ENCODE data around the gene PHF13. TPM values are rescaled to one million over a fixed set of nuclear protein-coding genes. Genes with fewer than 3 reads are reported as not detected.

PHF13 gene
- total RNA-seq, 1 donor from 2014 or later = 18.8 TPM

DNA sequence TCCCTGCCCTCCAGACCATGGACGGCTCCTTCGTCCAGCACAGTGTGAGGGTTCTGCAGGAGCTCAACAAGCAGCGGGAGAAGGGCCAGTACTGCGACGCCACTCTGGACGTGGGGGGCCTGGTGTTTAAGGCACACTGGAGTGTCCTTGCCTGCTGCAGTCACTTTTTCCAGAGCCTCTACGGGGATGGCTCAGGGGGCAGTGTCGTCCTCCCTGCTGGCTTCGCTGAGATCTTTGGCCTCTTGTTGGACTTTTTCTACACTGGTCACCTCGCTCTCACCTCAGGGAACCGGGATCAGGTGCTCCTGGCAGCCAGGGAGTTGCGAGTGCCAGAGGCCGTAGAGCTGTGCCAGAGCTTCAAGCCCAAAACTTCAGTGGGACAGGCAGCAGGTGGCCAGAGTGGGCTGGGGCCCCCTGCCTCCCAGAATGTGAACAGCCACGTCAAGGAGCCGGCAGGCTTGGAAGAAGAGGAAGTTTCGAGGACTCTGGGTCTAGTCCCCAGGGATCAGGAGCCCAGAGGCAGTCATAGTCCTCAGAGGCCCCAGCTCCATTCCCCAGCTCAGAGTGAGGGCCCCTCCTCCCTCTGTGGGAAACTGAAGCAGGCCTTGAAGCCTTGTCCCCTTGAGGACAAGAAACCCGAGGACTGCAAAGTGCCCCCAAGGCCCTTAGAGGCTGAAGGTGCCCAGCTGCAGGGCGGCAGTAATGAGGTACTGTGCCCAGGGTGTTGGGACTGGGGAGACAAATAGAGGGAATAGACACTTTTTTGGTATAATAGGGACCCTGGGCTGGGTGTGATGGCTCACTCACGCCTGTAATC, 32.7 kb upstream of the PHF13 start:
- DNase-seq (ENCODE audit: low spot score) = no peak
- H3K9me3 Mint-ChIP-seq = no peaks in the 10 kb centered on the region
- peaks cover 8% of the 10 kb centered on the region for H3K36me3 Mint-ChIP-seq (ENCODE audit: low read depth)
- no peaks in the 10 kb centered on the region for H3K27me3 Mint-ChIP-seq (ENCODE audit: insufficient read depth)
- H3K27ac Mint-ChIP-seq = peak overlapping the region; percentile 91
- intact Hi-C loops (cut with micrococcal nuclease) = no loop called here
- peak overlapping the region; percentile 95 for H3K4me3 Mint-ChIP-seq
- peaks cover 42% of the 10 kb centered on the region for H3K4me1 Mint-ChIP-seq (ENCODE audit: low read depth)

- H3K27me3 Mint-ChIP-seq (ENCODE audit: insufficient read depth) = no peaks in the 10 kb centered on the region
- DNase-seq (ENCODE audit: low spot score) = no peak
- H3K4me3 Mint-ChIP-seq = peak overlapping the region; percentile 95
- H3K36me3 Mint-ChIP-seq (ENCODE audit: low read depth) = peaks cover 8% of the 10 kb centered on the region
- H3K9me3 Mint-ChIP-seq = no peaks in the 10 kb centered on the region
- H3K27ac Mint-ChIP-seq = no peak overlapping the region
- H3K4me1 Mint-ChIP-seq (ENCODE audit: low read depth) = peaks cover 42% of the 10 kb centered on the region
- intact Hi-C loops (cut with micrococcal nuclease) = no loop called here
These were observed 31.8 kb upstream of the PHF13 start for GRCh38 chr1:6581561-6582305.

GRCh38 chr1:6582370-6582769, 31.2 kb upstream of the PHF13 start:
- Mint-ChIP-seq H3K27ac (peak overlapping the region; percentile 63), H3K9me3 (no peaks in the 10 kb centered on the region), H3K27me3 (ENCODE audit: insufficient read depth) (no peaks in the 10 kb centered on the region), H3K4me1 (ENCODE audit: low read depth) (peaks cover 42% of the 10 kb centered on the region), H3K36me3 (ENCODE audit: low read depth) (peaks cover 8% of the 10 kb centered on the region), H3K4me3 (peak overlapping the region; percentile 95)
- intact Hi-C loops (cut with micrococcal nuclease) = no loop called here
- no peak for DNase-seq (ENCODE audit: low spot score)

DNA sequence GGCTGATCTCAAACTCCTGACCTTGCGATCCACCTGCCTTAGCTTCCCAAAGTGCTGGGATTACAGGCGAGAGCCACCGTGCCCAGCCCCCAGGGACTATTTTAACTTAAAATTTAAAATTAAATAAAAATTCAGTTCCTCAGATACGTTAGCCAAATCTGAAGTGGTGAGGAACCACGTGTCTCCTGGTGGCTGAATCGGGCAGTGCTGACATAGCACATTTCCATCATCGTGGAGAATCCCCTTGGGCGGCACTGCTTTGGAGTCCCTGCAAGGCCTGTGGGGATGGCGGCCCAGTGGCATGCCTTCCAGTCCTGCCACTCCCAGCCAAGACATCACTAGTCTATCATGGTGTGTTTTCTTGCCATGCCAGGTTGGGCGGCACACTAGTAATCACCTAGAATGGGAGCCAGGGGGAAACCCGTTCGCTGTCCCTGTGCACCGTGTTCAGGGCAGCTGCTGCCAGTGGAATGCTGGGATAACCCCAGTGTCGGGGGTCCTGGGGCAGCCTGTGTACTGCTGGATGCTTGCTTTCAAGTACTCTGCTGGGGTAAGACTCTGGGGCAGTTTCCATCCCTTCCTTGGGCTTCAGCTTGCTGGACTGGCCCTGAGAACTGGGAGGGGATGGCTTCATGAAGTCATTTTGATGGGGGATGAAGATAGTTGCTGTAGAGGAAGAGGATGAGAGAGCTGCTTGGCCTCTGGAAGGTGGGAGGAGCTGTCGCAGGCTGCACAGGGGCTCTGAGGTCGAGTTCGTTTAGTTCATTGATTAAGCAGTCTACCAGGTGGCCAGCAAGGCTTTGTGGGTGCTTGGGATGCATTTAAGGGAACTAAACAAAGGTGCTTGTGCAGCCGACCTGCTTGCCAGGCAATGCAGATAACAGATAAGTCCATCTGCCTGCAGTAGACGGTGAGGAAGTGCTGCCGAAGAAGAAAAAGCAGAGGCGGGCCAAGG, 29.1 kb upstream of the PHF13 start:
- peaks cover 36% of the 10 kb centered on the region for H3K4me1 Mint-ChIP-seq (ENCODE audit: low read depth)
- DNase-seq (ENCODE audit: low spot score) = no peak
- no peak overlapping the region for H3K4me3 Mint-ChIP-seq
- peak overlapping the region; percentile 43 for H3K27ac Mint-ChIP-seq
- H3K36me3 Mint-ChIP-seq (ENCODE audit: low read depth) = peaks cover 8% of the 10 kb centered on the region
- H3K9me3 Mint-ChIP-seq = no peaks in the 10 kb centered on the region
- intact Hi-C loops (cut with micrococcal nuclease) = no loop called here
- H3K27me3 Mint-ChIP-seq (ENCODE audit: insufficient read depth) = no peaks in the 10 kb centered on the region

DNA sequence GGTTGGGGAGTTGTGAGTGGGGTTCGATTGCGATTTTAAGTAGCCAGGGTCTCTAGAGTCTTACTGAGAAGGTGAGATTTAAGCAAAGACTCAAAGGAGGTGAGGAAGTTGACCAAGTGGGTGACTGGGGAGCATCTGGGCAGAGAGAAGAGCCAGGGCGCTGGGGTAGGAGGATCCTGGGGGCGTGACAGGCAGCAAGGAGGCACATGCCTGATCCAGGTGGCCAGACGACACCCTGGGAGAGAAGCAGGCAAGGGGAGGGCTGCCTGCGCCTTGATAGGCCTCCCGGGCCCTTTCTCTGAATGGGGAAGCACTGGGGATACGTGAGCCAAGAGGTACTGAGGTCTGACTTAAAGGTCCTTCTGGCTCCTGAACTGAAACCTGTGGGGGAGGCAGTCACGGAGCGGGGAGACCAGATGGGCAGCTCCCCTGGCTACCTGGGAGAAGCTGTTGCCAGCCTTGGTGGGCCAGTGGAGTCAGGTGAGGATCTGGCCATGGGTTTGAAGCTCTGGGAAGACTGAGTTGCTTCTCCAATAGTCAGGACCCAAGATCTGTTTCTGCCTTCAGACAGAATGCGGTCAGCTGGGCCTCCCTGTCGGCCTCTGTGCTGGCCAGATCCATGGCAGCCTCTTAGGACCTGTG, 28.3 kb upstream of the PHF13 start:
- DNase-seq (ENCODE audit: low spot score) = no peak
- intact Hi-C loops (cut with micrococcal nuclease) = no loop called here
- no peaks in the 10 kb centered on the region for H3K9me3 Mint-ChIP-seq
- no peaks in the 10 kb centered on the region for H3K27me3 Mint-ChIP-seq (ENCODE audit: insufficient read depth)
- H3K4me1 Mint-ChIP-seq (ENCODE audit: low read depth) = peaks cover 32% of the 10 kb centered on the region
- H3K36me3 Mint-ChIP-seq (ENCODE audit: low read depth) = peaks cover 8% of the 10 kb centered on the region
- no peak overlapping the region for H3K4me3 Mint-ChIP-seq
- peak overlapping the region; percentile 16 for H3K27ac Mint-ChIP-seq

DNA sequence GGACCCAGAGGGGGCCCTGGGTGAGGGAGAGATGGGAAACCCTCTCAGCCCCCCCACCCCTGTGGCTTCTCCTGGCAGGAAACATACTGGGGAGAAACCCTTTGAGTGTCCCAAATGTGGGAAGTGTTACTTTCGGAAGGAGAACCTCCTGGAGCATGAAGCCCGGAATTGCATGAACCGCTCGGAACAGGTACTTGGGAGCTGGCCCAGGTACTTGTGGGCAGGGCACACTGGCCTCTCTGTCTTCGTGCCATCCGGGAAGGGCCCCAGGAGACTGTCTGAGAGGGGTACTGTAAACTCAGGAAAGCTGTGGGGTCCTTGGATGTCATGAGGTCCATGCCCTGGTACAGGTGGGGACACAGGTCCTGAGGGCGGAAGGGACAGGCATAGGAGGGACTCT, 27.7 kb upstream of the PHF13 start:
- DNase-seq (ENCODE audit: low spot score) = no peak
- intact Hi-C loops (cut with micrococcal nuclease) = no loop called here
- H3K27ac Mint-ChIP-seq = no peak overlapping the region
- no peaks in the 10 kb centered on the region for H3K27me3 Mint-ChIP-seq (ENCODE audit: insufficient read depth)
- H3K4me3 Mint-ChIP-seq = no peak overlapping the region
- peaks cover 8% of the 10 kb centered on the region for H3K36me3 Mint-ChIP-seq (ENCODE audit: low read depth)
- peaks cover 27% of the 10 kb centered on the region for H3K4me1 Mint-ChIP-seq (ENCODE audit: low read depth)
- no peaks in the 10 kb centered on the region for H3K9me3 Mint-ChIP-seq

DNA sequence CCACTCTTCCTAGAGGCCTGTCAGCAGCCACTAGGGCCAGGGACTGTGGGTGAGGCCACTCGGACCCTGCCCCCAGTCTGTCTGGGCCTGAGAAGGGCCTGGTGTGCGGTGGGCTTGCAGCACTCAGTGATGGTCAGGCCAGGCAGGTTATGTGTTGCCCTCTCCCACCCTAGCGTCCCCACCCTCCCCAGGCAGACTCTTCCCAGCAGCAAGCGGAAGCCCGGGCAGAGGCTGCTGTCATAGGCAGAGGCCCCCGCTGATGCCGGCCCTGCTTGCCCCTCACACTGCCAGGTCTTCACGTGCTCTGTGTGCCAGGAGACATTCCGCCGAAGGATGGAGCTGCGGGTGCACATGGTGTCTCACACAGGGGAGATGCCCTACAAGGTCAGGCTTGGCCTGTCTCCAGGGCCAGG, 27.1 kb upstream of the PHF13 start:
- Mint-ChIP-seq H3K36me3 (ENCODE audit: low read depth) (peaks cover 8% of the 10 kb centered on the region), H3K27me3 (ENCODE audit: insufficient read depth) (no peaks in the 10 kb centered on the region), H3K27ac (no peak overlapping the region), H3K4me3 (no peak overlapping the region), H3K9me3 (no peaks in the 10 kb centered on the region), H3K4me1 (ENCODE audit: low read depth) (peaks cover 21% of the 10 kb centered on the region)
- DNase-seq (ENCODE audit: low spot score) = no peak
- intact Hi-C loops (cut with micrococcal nuclease) = no loop called here

- H3K27ac Mint-ChIP-seq = no peak overlapping the region
- peaks cover 12% of the 10 kb centered on the region for H3K4me1 Mint-ChIP-seq (ENCODE audit: low read depth)
- intact Hi-C loops (cut with micrococcal nuclease) = no loop called here
- peaks cover 3% of the 10 kb centered on the region for H3K36me3 Mint-ChIP-seq (ENCODE audit: low read depth)
- no peaks in the 10 kb centered on the region for H3K9me3 Mint-ChIP-seq
- no peak overlapping the region for H3K4me3 Mint-ChIP-seq
- no peaks in the 10 kb centered on the region for H3K27me3 Mint-ChIP-seq (ENCODE audit: insufficient read depth)
- no peak for DNase-seq (ENCODE audit: low spot score)
These were observed 26.1 kb upstream of the PHF13 start for GRCh38 chr1:6587261-6588005.

DNA sequence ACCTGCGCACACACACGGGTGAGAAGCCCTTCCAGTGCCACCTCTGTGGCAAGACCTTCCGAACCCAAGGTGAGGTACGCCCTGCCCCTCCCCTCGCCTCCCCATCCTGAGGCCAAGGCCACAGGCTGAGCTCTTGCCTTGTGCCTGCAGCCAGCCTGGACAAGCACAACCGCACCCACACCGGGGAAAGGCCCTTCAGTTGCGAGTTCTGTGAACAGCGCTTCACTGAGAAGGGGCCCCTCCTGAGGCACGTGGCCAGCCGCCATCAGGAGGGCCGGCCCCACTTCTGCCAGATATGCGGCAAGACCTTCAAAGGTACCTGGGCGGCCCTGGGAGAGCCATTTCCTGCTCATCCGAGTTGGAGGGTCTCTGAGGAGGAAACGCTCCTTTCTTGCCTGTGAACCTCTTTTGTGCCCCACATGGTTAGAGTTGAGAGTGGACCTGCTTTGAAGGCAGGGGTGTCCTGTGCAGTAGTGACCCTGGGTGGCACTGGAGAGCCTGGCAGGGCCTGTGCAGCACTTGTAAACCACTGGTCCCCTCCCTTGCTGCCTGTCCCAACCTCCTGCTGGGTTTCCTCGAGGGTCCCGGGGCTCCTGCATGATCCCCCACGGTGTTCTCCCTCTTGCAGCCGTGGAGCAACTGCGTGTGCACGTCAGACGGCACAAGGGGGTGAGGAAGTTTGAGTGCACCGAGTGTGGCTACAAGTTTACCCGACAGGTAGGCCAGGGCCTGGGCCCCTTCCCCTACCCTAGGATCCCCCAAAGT, 25.2 kb upstream of the PHF13 start:
- H3K36me3 Mint-ChIP-seq (ENCODE audit: low read depth) = peaks cover 2% of the 10 kb centered on the region
- no peaks in the 10 kb centered on the region for H3K27me3 Mint-ChIP-seq (ENCODE audit: insufficient read depth)
- intact Hi-C loops (cut with micrococcal nuclease) = no loop called here
- peaks cover 10% of the 10 kb centered on the region for H3K4me1 Mint-ChIP-seq (ENCODE audit: low read depth)
- no peaks in the 10 kb centered on the region for H3K9me3 Mint-ChIP-seq
- no peak for DNase-seq (ENCODE audit: low spot score)
- H3K4me3 Mint-ChIP-seq = no peak overlapping the region
- no peak overlapping the region for H3K27ac Mint-ChIP-seq

DNA sequence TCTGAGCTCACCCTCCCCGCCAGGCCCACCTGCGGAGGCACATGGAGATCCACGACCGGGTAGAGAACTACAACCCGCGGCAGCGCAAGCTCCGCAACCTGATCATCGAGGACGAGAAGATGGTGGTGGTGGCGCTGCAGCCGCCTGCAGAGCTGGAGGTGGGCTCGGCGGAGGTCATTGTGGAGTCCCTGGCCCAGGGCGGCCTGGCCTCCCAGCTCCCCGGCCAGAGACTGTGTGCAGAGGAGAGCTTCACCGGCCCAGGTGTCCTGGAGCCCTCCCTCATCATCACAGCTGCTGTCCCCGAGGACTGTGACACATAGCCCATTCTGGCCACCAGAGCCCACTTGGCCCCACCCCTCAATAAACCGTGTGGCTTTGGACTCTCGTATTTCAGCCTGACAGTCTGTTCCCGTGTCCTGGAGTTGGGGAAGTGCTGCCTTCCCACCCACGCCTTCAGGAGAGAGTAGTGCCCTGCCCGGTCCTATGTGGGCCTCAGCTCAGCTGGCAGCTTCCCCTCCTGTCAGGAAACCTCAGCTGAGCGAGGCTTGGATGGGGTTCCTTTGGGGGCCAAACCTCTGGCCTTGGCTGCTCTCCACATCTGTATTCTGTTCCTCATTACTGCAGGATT, 24.5 kb upstream of the PHF13 start:
- no peak for DNase-seq (ENCODE audit: low spot score)
- Mint-ChIP-seq H3K9me3 (no peaks in the 10 kb centered on the region), H3K36me3 (ENCODE audit: low read depth) (peaks cover 4% of the 10 kb centered on the region), H3K4me3 (no peak overlapping the region), H3K4me1 (ENCODE audit: low read depth) (peaks cover 10% of the 10 kb centered on the region), H3K27me3 (ENCODE audit: insufficient read depth) (no peaks in the 10 kb centered on the region), H3K27ac (no peak overlapping the region)
- intact Hi-C loops (cut with micrococcal nuclease) = no loop called here

DNA sequence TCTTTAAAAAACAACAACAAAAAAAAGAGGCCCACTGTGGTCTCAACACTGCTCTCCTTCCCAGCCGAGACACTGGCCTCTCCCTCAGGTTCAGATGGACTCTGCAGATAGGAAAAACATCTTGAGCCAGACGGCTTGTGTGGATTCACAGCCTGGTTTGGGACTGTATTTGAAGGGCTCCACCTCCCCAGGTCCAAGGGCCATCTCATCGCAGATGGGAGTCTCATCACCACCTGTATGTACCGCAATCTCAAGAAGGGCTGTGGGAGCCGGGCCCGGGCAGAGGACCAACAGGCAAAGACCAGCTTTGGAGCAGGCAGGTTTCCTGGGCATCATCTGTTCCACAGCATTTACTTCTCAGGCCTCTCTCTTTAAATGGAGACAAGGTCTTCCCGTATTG, 23.5 kb upstream of the PHF13 start:
- H3K4me1 Mint-ChIP-seq (ENCODE audit: low read depth) = peaks cover under 1% of the 10 kb centered on the region
- H3K4me3 Mint-ChIP-seq = no peak overlapping the region
- intact Hi-C loops (cut with micrococcal nuclease) = no loop called here
- no peaks in the 10 kb centered on the region for H3K9me3 Mint-ChIP-seq
- peaks cover 12% of the 10 kb centered on the region for H3K36me3 Mint-ChIP-seq (ENCODE audit: low read depth)
- DNase-seq (ENCODE audit: low spot score) = no peak
- H3K27me3 Mint-ChIP-seq (ENCODE audit: insufficient read depth) = no peaks in the 10 kb centered on the region
- H3K27ac Mint-ChIP-seq = no peak overlapping the region

All from activated T-helper 1 cell treated with anti-CD3 and anti-CD28 coated beads, Interleukin-12 subunit alpha, Interleukin-12 subunit beta, Interleukin-2, Interleukin-4 antibody, amounts not matched to agents 30 ng/mL and 10 ng/mL and 1 ng/mL, durations not matched to agents 14 hours and 24 hours and 36 hours (primary cell).